Ishikawa (cell line): Measurements from ENCODE around the gene INMT.

ENCODE experiments used
- CEBPB ChIP-seq: IDR thresholded peaks from 2 replicates; pipeline ENCODE4 v1.6.1; 2012
- CREB1 ChIP-seq: IDR thresholded peaks from 2 replicates; pipeline ENCODE4 v1.6.1; 2012; ENCODE audit warnings: low read depth
- EGR1 ChIP-seq: IDR thresholded peaks from 2 replicates; pipeline ENCODE4 v1.6.1; 2012
- EP300 ChIP-seq: IDR thresholded peaks from 2 replicates; pipeline ENCODE4 v1.6.1; 2012; ENCODE audit warnings: borderline replicate concordance
- FOXM1 ChIP-seq: IDR thresholded peaks from 2 replicates; pipeline ENCODE4 v1.6.1; 2012; ENCODE audit warnings: low read depth, borderline replicate concordance
- MAX ChIP-seq: IDR thresholded peaks from 2 replicates; pipeline ENCODE4 v1.6.1; 2012
- NFIC ChIP-seq: IDR thresholded peaks from 2 replicates; pipeline ENCODE4 v1.6.1; 2012
- RAD21 ChIP-seq: IDR thresholded peaks from 2 replicates; pipeline ENCODE4 v1.6.1; 2012; ENCODE audit warnings: low read depth
- REST ChIP-seq: IDR thresholded peaks from 2 replicates; pipeline ENCODE4 v1.6.1; 2012; ENCODE audit warnings: low read depth, mild to moderate bottlenecking
- TAF1 ChIP-seq: IDR thresholded peaks from 2 replicates; pipeline ENCODE4 v1.6.1; 2012; ENCODE audit warnings: low read depth, mild to moderate bottlenecking
- TCF12 ChIP-seq: IDR thresholded peaks from 2 replicates; pipeline ENCODE4 v1.6.1; 2012; ENCODE audit warnings: low read depth
- TEAD4 ChIP-seq: IDR thresholded peaks from 2 replicates; pipeline ENCODE4 v1.6.1; 2012
- YY1 ChIP-seq: IDR thresholded peaks from 2 replicates; pipeline ENCODE4 v1.6.1; 2012; ENCODE audit warnings: low read depth
- ZBTB7A ChIP-seq: IDR thresholded peaks from 2 replicates; pipeline ENCODE4 v1.6.1; 2012; ENCODE audit warnings: low read depth
- TF ChIP-seq, protein P1 (sequence below): IDR thresholded peaks from 2 replicates; pipeline ENCODE4 v1.6.1; 2012

The INMT gene

GRCh38 chr7:30714129-30714528 is 37.8 kb upstream of the INMT start:
- TF ChIP-seq TAF1 (no peak), YY1 (no peak), MAX (no peak)

DNA sequence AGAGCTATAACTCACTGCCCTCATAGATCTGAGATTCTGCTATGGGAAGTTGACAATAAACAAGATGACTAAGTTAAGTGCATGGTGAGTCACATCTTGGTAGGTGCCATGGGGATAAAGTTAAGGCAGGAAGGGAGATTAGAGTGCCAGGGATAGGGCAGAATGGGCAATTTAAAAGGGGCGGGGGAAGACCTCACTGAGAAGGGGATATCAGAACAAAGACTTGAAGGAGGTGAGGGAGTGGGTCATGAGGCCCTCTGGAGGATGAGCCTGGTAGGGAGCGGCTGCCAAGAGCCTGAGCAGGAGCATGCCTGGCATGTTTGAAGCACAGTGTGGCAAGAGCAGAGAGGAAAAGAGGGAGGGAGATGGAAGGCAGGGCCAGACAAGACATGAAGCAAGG is 34.8 kb upstream of the INMT start:
- no peak for TF ChIP-seq TAF1
- no peak for TF ChIP-seq CEBPB
- TF ChIP-seq EP300, result no peak
- TF ChIP-seq NFIC, result no peak
- TF ChIP-seq YY1, result no peak
- no peak for TF ChIP-seq TEAD4
- TF ChIP-seq, protein P1, sequence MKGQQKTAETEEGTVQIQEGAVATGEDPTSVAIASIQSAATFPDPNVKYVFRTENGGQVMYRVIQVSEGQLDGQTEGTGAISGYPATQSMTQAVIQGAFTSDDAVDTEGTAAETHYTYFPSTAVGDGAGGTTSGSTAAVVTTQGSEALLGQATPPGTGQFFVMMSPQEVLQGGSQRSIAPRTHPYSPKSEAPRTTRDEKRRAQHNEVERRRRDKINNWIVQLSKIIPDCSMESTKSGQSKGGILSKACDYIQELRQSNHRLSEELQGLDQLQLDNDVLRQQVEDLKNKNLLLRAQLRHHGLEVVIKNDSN, result no peak
- TF ChIP-seq EGR1, result no peak
- TF ChIP-seq RAD21, result no peak
- TF ChIP-seq CREB1, result no peak

- TF ChIP-seq TEAD4 (no peak), TAF1 (no peak), TCF12 (no peak), FOXM1 (no peak), CEBPB (no peak), MAX (no peak), NFIC (no peak), EP300 (no peak), EGR1 (no peak), ZBTB7A (no peak), CREB1 (no peak), REST (no peak), YY1 (no peak)
- TF ChIP-seq, protein P1, result no peak
Observed at GRCh38 chr7:30721211-30721610, 30.7 kb upstream of the INMT start.

DNA sequence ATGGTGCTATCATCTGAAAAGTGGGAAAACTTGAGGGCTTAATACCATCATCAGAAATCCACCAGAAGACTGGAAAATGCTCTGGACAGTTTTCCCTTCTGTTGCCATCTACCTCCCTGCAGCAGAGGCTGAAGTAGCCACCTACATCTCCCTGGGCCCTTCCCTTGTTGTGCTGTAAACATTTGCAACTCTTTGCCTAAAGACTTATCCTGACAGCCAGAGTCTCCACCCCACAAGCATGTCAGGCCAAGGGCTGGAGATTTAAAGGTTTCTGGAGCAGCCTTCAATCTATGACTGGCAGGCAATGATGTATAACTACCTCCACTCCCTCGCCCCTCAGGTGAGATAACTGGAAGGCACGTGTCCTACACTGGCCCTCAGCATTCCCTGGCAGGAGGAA is 29.7 kb upstream of the INMT start:
- no peak for TF ChIP-seq FOXM1
- no peak for TF ChIP-seq TAF1
- TF ChIP-seq REST, result no peak
- TF ChIP-seq CREB1, result no peak
- no peak for TF ChIP-seq MAX
- no peak for TF ChIP-seq EGR1
- TF ChIP-seq RAD21, result no peak
- no peak for TF ChIP-seq TCF12
- no peak for TF ChIP-seq CEBPB
- no peak for TF ChIP-seq NFIC
- TF ChIP-seq TEAD4, result no peak
- TF ChIP-seq, protein P1, result no peak
- TF ChIP-seq YY1, result no peak
- no peak for TF ChIP-seq ZBTB7A
- no peak for TF ChIP-seq EP300

- no peak for TF ChIP-seq TEAD4
- no peak for TF ChIP-seq YY1
Observed at GRCh38 chr7:30722671-30723070, 29.3 kb upstream of the INMT start.

DNA sequence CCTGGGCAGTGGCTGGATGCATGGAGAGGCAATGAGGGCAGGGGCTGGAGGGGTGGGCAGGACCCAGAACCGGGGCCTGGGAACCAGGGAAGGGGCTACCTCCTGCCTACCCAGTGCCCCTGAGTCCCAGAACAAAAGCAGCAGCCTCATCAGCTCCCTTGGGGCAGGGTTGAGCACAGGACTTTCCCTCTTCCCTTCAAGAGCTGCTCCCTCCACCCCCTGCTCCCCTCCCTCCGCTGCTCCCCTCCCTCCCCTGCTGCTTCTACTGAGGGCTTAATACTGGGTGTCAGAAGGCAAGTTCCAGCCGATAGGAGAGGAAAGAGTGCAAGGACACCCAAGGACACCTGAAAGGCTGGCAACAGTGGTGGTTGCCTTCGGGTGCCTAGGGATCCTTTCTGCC is 28.2 kb upstream of the INMT start:
- TF ChIP-seq EGR1, result no peak
- TF ChIP-seq TAF1, result no peak
- TF ChIP-seq RAD21, result no peak
- TF ChIP-seq ZBTB7A, result no peak
- no peak for TF ChIP-seq NFIC
